ENCODE measurements around the gene STK33. TPM values are rescaled to one million over a fixed set of nuclear protein-coding genes. Genes with fewer than 3 reads are reported as not detected.

Gene STK33
- total RNA-seq, 1 experiment from 2014 or later, result 19.5 TPM

DNA sequence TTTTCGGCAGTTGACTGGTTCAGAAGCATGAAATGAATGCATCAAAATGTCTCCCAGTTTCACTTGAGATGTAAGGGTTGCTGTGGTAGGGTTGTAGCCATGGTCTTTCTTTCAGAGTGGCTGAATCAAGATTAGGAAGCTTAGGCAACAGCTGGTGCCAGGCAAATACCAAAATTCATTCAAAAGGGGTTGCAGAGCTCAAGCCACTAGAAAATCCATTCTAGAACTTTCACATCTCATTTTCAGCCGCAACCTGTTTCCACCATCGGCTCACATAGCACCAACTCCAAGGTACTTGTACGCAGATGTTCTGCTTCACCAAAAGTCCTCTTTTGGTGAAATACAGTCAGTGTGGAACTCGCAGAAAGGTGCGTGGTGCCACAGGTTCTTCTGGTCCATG, 40.5 kb upstream of the STK33 start:
- Histone ChIP-seq H3K4ac (ENCODE audit: low read depth, low read length) (no peak overlapping the region), H3K79me1 (ENCODE audit: insufficient read depth, low read depth, low read length, poor library complexity, severe bottlenecking) (no peaks in the 10 kb centered on the region), H4K8ac (replicated peaks; ENCODE audit: insufficient read length, low read depth, low read length) (no peak overlapping the region), H3K9ac (ENCODE audit: extremely low read depth, insufficient read length, low read length) (no peak overlapping the region), H3K56ac (ENCODE audit: insufficient read length, low read depth, low read length) (no peak overlapping the region), H4K5ac (ENCODE audit: insufficient read length, low read depth, low read length) (no peak overlapping the region), H3K18ac (ENCODE audit: insufficient read length, low read depth, low read length) (no peak overlapping the region), H2BK120ac (ENCODE audit: low read depth, low read length, poor library complexity, severe bottlenecking) (no peak overlapping the region), H3K14ac (ENCODE audit: insufficient read depth, low read length) (no peak overlapping the region), H3K9me3 (ENCODE audit: control insufficient read depth, low read depth, low read length) (no peaks in the 10 kb centered on the region), H4K91ac (ENCODE audit: insufficient read length, low read depth, low read length) (no peak overlapping the region), H2AFZ (ENCODE audit: low read length) (no peak overlapping the region), H3T11ph (ENCODE audit: low read length) (no peak overlapping the region), H3K4me2 (ENCODE audit: insufficient read depth, insufficient read length, low read length) (no peak overlapping the region), H2BK12ac (ENCODE audit: insufficient read length, low read depth, low read length) (no peak overlapping the region), H2BK5ac (ENCODE audit: insufficient read length, low read length) (no peak overlapping the region), H2BK20ac (ENCODE audit: low read depth, low read length, poor library complexity, severe bottlenecking) (no peak overlapping the region), H3K23ac (ENCODE audit: insufficient read length, low read depth, low read length) (no peak overlapping the region), H3K27ac (ENCODE audit: insufficient read length, low read depth, low read length) (no peak overlapping the region), H3K23me2 (ENCODE audit: insufficient read length, low read depth, low read length, poor library complexity, severe bottlenecking) (no peaks in the 10 kb centered on the region), H4K20me1 (ENCODE audit: control insufficient read depth, insufficient read depth, insufficient read length) (no peaks in the 10 kb centered on the region), H3K4me1 (ENCODE audit: insufficient read depth, low read length) (no peaks in the 10 kb centered on the region), H2AK5ac (ENCODE audit: insufficient read length, low read length) (no peak overlapping the region), H3K27me3 (ENCODE audit: insufficient read depth, low read length) (no peaks in the 10 kb centered on the region), H2BK15ac (ENCODE audit: low read depth, low read length) (no peak overlapping the region), H3K79me2 (ENCODE audit: insufficient read depth, low read length) (no peaks in the 10 kb centered on the region)
- H3K27me3 Mint-ChIP-seq (ENCODE audit: low read depth), result no peaks in the 10 kb centered on the region; the same call in 1 of the 2 replicates
- H3K9me3 Mint-ChIP-seq, result peaks cover 0 to 3% of the 10 kb centered on the region in 2 experiments; a peak in 1 of 5 replicates
- no peak overlapping the region for H3K27ac Mint-ChIP-seq
- TF ChIP-seq, protein P1, sequence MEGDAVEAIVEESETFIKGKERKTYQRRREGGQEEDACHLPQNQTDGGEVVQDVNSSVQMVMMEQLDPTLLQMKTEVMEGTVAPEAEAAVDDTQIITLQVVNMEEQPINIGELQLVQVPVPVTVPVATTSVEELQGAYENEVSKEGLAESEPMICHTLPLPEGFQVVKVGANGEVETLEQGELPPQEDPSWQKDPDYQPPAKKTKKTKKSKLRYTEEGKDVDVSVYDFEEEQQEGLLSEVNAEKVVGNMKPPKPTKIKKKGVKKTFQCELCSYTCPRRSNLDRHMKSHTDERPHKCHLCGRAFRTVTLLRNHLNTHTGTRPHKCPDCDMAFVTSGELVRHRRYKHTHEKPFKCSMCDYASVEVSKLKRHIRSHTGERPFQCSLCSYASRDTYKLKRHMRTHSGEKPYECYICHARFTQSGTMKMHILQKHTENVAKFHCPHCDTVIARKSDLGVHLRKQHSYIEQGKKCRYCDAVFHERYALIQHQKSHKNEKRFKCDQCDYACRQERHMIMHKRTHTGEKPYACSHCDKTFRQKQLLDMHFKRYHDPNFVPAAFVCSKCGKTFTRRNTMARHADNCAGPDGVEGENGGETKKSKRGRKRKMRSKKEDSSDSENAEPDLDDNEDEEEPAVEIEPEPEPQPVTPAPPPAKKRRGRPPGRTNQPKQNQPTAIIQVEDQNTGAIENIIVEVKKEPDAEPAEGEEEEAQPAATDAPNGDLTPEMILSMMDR (conservative IDR thresholded peaks at IDR 0.05), result no peak
- DNase-seq, result no peak
- no CpG with 5 or more reads among the region's 6 CpGs for WGBS (ENCODE audit: extremely low coverage, insufficient read length, low lambda C conversion rate)
- H3K36me3 Mint-ChIP-seq (ENCODE audit: insufficient read depth in 1 of 3, low read depth in 3 of 3), result peaks cover 9 to 15% (median 10%) of the 10 kb centered on the region in 3 experiments; a peak in 6 of 7 replicates
- no peaks in the 10 kb centered on the region for H3K4me1 Mint-ChIP-seq
- no peak overlapping the region for H3K4me3 Mint-ChIP-seq

Data from H9 (cell line).